CD4-positive, alpha-beta T cell treated with Interleukin-21 for 1 hour (primary cell): ENCODE results near the gene PPIE.
"Not testable (repeated sequence)": the region's sequence is repeated elsewhere in the genome, so short reads cannot be mapped to it uniquely, and the experiment has no call there.

Experiments used
- DNase-seq: peaks from one replicate; pipeline ENCODE4 v3.0.0-alpha.2; 2020

Gene PPIE

DNA sequence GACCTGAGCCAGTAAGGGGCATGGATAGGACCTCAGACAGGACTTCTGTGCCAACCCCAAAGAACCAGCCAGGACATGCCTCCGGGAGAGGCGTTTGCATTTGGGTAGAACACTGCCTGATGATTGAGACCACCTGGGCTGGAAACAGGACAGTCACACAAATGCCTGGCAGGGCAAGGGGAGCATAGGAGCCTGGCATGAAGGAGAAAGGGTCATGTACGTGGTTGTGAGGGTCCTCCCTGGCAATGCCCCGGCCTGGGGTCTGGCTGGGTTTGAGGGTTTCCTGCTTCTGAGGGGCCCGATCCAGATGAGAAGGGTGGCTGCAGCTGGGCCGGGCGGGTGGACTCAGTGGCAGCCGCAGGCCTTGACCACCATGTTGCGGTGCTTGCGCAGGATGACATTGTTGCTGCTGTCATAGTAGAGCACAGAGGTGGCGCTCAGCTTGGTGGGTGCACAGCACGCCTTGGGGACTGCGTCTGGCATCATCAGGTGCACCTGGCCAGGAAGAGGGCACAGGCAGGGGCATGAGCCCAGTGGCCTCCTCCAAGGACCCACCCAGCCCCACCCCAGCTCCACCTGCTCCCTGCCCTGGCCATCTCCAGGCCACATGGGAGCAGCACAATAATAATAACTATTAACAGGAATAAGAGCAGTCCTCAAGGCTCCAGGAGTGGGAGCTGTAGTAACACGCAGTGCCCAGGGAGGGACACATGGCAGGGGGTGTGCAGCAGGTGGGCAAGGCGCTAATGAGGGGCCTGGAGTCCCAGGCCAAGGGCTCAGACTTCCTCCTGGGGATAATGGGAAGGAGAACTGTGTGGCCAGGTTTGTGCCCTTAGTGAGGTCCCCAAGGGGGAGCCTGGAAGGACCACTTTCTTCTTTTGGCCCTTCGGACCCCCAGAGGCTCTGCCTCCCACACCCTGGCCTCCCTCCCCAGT is 21.7 kb downstream of the PPIE start:
- DNase-seq: no peak

DNA sequence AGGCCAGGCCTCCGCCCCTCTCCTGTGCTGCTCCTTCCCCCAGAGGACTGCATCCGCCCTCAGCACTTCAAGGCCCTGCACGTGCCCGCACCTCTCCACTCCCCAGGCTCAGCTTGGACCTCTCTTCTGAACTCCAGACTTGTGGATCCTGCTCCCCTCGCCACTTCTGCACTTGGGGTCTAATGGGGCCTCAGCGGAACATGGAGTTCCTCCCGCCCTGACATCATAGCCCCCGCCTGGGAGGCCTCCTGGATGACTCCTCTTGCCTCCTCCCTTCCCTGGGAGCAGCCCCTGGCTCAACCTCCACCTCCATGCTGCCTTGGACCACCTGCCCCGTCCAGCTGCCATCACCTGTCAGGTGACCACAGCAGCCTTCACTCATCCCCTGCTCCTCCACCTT is 22.3 kb downstream of the PPIE start:
- DNase-seq: no peak

DNA sequence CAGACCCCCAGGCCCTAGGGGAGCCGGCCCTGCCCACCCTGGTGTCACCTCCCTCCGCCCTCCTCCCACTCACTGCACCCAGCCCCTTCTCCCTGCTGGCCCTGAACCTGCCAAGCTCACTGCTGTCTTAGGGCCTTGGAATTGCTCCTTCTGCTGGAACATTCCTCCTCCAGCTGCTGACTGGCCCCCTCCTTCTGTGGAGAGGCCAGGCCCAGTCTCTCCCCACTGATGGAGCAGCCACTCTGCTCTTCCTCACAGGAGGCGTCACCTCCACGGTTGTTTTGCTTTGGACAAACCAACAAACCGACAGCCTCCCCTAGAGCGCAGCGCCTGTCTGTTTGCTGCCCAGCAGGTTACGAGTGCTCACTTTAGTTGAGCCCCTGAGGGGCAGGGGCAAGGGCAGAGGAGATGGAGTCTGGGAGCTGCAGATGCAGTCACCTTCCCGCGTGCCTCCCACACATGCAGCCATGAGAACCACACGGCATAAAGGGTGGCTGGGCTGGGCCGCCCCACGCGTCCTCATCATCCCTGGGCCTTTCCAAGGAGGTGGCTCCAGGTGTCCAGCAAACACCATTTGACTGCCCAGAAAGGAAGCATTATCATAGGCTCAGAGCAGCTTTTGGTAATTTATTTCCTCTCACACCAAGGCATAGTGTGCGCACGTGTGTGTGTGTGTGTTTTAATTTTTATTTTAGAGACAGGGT is 23.0 kb downstream of the PPIE start:
- DNase-seq: no peak

- no peak for DNase-seq
Observed at GRCh38 chr1:39762550-39763540, 24.2 kb downstream of the PPIE start.

- not testable (repeated sequence) for DNase-seq
Observed at GRCh38 chr1:39763619-39764374, 25.1 kb downstream of the PPIE start.

GRCh38 chr1:39764512-39764911 is 25.8 kb downstream of the PPIE start:
- DNase-seq: not testable (repeated sequence)

GRCh38 chr1:39766466-39766865 is 27.8 kb downstream of the PPIE start:
- not testable (repeated sequence) for DNase-seq

GRCh38 chr1:39769502-39769901 is 30.8 kb downstream of the PPIE start:
- not testable (repeated sequence) for DNase-seq

- peak; percentile 4 for DNase-seq
Observed at GRCh38 chr1:39770100-39771021, 31.7 kb downstream of the PPIE start.

DNA sequence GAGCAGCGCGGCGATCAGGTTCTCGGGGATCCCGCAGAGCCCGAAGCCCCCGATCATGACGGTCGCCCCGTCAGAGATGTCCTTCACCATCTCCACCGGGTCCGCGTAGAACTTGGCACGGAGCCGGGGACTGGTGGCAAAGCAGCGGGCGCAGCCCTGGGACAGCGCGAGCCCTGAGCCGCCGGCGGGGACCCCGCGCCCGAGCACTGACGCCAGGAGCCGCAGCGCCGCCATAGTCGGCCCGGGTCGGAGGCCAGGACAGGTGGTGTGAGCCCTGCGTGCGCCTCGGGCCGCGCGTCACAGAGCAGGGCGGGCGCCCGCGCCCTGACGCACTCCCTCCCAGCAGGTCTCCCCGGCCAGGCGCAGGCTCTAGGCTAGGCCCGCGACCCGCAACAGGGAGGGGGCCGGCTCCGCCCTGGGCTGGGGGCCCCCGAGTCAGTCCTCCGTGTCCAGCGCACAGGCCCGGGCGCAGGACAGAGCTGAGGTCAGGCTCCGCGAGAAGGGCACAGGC is 32.4 kb downstream of the PPIE start, which contains the start of gene OXCT2:
TSS of gene OXCT2 (minus strand) at position 327 of the 511 bp plus-strand sequence. CDS start at position 234, 93 bp downstream.
- not testable (repeated sequence) for DNase-seq

GRCh38 chr1:39773369-39773979 is 34.8 kb downstream of the PPIE start:
- not testable (repeated sequence) for DNase-seq

- not testable (repeated sequence) for DNase-seq
Observed at GRCh38 chr1:39775141-39775540, 36.5 kb downstream of the PPIE start.

DNA sequence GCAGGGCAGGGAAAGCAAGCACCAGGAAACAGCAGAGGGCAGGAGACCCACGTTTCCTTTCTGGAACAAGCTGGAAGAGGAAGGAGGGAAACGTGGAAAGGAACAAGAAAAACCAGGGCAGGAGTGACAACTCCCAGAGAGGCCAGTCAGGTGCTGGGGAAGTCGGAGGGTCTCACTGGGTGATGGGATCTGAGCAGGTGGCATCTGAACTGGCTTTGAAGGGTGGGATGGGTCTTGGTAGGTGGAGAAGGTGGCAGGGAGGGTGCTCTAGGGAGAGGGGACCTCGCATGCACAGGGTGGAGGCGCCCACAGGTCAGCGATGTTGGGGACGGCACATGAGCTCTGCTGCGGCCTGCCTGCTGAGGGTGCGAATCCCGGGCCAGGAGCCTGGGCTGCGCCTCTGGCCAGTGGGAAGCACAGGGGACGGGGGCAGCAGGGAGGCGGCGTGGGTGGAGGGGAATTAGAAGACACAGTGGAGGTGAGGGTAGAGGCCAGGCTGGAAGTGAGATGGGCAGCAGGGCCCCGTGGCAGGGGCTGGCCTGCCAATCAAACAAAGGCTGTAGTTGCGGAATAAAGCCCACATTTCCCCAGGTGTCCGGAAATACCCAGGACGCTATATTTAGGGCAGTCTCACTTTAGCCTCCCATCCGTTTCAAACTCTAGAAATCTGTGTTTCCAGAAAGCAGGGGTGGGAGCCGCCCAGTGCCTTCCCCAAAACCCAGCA is 37.2 kb downstream of the PPIE start:
- DNase-seq: not testable (repeated sequence)

DNA sequence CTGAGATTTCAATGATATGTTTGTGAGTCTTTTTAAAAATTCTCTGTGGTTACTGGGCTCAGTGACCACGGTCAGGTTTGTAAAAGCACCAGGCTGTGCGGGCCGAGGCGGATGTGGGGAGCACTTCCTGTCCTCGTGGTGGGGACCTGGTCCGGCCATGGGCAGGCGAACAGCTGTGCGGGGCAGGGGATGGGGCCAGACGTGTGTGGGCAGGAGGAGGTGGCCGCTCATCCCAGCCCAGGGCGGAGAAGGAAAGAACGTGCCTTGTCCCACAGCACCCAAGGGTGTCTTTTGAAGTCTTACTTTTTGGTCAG is 37.7 kb downstream of the PPIE start:
- DNase-seq: no peak

- DNase-seq: no peak
Observed at GRCh38 chr1:39776886-39777285, 38.2 kb downstream of the PPIE start.

GRCh38 chr1:39777306-39777705 is 38.6 kb downstream of the PPIE start:
- no peak for DNase-seq

- DNase-seq: not testable (repeated sequence)
Observed at GRCh38 chr1:39777896-39778295, 39.2 kb downstream of the PPIE start.

- DNase-seq: not testable (repeated sequence)
Observed at GRCh38 chr1:39778463-39779099, 39.9 kb downstream of the PPIE start.

GRCh38 chr1:39779137-39779536 is 40.5 kb downstream of the PPIE start:
- no peak for DNase-seq
